H1 (cell line): ENCODE data around the gene ARMC3. TPM values are rescaled to one million over a fixed set of nuclear protein-coding genes. Genes with fewer than 3 reads are reported as not detected.

ENCODE experiments used
- POLR2AphosphoS5 ChIP-seq: IDR thresholded peaks from 2 replicates; pipeline ENCODE4 v1.6.1; 2011; ENCODE audit warnings: low read depth, low read length
- POU5F1 ChIP-seq: IDR thresholded peaks from 2 replicates; pipeline ENCODE4 v1.6.1; 2011; ENCODE audit warnings: low read depth, mild to moderate bottlenecking, low read length, moderate library complexity
- polyA plus RNA-seq, 7 experiments: library from polyadenylated mRNA; depleted of rRNA in 3 of 7; stranded (reverse) in 5 of 7; unstranded in 2 of 7; fragments of >200 nt in 5 of 7; fragments of 200-250 nt in 2 of 7; gene quantifications; 1 replicate in 5 of 7; 2 replicates in 1 of 7; 4 replicates in 1 of 7; pipeline versions ENCODE4 v1.2.1 to v1.2.3, GENCODE V29; 2011 to 2013; ENCODE audit warnings: missing spikeins in 2 of 7, mixed read lengths in 2 of 7
- total RNA-seq: library from RNA; stranded (reverse); fragmentation: NEBNext Ultra II Directional; extraction: Animal tissue kit (Norgen Biotek cat#: 25700); gene quantifications from 2 replicates; pipeline ENCODE4 v1.2.1, GENCODE V29; 2021

Gene ARMC3
- total and polyA plus RNA-seq, 2 of the 8 experiments (the other 6 are each of a cell fraction or from before 2014, with no cell fraction given): 0.15 TPM

- TF ChIP-seq POU5F1: no peak
- TF ChIP-seq POLR2AphosphoS5: no peak
Measured at GRCh38 chr10:22897371-22897770, 30.5 kb upstream of the ARMC3 start (continued).
